ENCODE data around the gene FTCD.

GRCh38 chr21:46119144-46119636 is 36.2 kb downstream of the FTCD start:
- TF ChIP-seq EP300 (IDR thresholded peaks at IDR 0.05) (no peak), CTCF (IDR thresholded peaks at IDR 0.05) (no peak), POLR2AphosphoS5 (IDR thresholded peaks at IDR 0.05) (no peak), POLR2A (IDR thresholded peaks at IDR 0.05) (no peak)

Measured in suprapubic skin (tissue), 4 donors.